ENCODE results near the gene AGTPBP1.
"Not testable (repeated sequence)": the region's sequence is repeated elsewhere in the genome, so short reads cannot be mapped to it uniquely, and the experiment has no call there.

AGTPBP1 gene

GRCh38 chr9:85741875-85742596 is at the start of gene AGTPBP1:
AGTPBP1 (minus strand) TSS chr9:85741954; CDS start chr9:85712533, 29,421 bp downstream.
- peak; percentile 92 for DNase-seq (ENCODE audit: low read depth)

GRCh38 chr9:85786116-85786515 is 44.4 kb upstream of the AGTPBP1 start:
- DNase-seq (ENCODE audit: low read depth), result not testable (repeated sequence)

GRCh38 chr9:85773844-85774243 is 32.1 kb upstream of the AGTPBP1 start:
- DNase-seq (ENCODE audit: low read depth), result not testable (repeated sequence)

- DNase-seq (ENCODE audit: low read depth), result not testable (repeated sequence)
Measured at GRCh38 chr9:85761802-85762201, 20.0 kb upstream of the AGTPBP1 start.

GRCh38 chr9:85757716-85758115 is 16.0 kb upstream of the AGTPBP1 start:
- not testable (repeated sequence) for DNase-seq (ENCODE audit: low read depth)

- not testable (repeated sequence) for DNase-seq (ENCODE audit: low read depth)
Measured at GRCh38 chr9:85756216-85756615, 14.5 kb upstream of the AGTPBP1 start.

- DNase-seq (ENCODE audit: low read depth), result no peak
Measured at GRCh38 chr9:85746309-85746708, 4.6 kb upstream of the AGTPBP1 start.

- no peak for DNase-seq (ENCODE audit: low read depth)
Measured at GRCh38 chr9:85745203-85745602, 3.4 kb upstream of the AGTPBP1 start.

- no peak for DNase-seq (ENCODE audit: low read depth)
Measured at GRCh38 chr9:85744480-85744879, 2.7 kb upstream of the AGTPBP1 start.

GRCh38 chr9:85743275-85744128 is 1.7 kb upstream of the AGTPBP1 start:
- no peak for DNase-seq (ENCODE audit: low read depth)

- no peak for DNase-seq (ENCODE audit: low read depth)
Measured at GRCh38 chr9:85742597-85742936, 813 bp upstream of the AGTPBP1 start.

- DNase-seq (ENCODE audit: low read depth), result peak; percentile 35
Measured at GRCh38 chr9:85741095-85741874, 469 bp downstream of the AGTPBP1 start.

- DNase-seq (ENCODE audit: low read depth), result no peak
Measured at GRCh38 chr9:85740787-85741094, 1.0 kb downstream of the AGTPBP1 start.

- DNase-seq (ENCODE audit: low read depth), result no peak
Measured at GRCh38 chr9:85738509-85738908, 3.2 kb downstream of the AGTPBP1 start.

- no peak for DNase-seq (ENCODE audit: low read depth)
Measured at GRCh38 chr9:85737671-85738070, 4.1 kb downstream of the AGTPBP1 start.

- no peak for DNase-seq (ENCODE audit: low read depth)
Measured at GRCh38 chr9:85730916-85731630, 10.7 kb downstream of the AGTPBP1 start.

- DNase-seq (ENCODE audit: low read depth), result no peak
Measured at GRCh38 chr9:85729882-85730281, 11.9 kb downstream of the AGTPBP1 start.

- DNase-seq (ENCODE audit: low read depth), result no peak
Measured at GRCh38 chr9:85727500-85727899, 14.3 kb downstream of the AGTPBP1 start.

- DNase-seq (ENCODE audit: low read depth), result no peak
Measured at GRCh38 chr9:85726737-85727136, 15.0 kb downstream of the AGTPBP1 start.

GRCh38 chr9:85723215-85723614 is 18.5 kb downstream of the AGTPBP1 start:
- DNase-seq (ENCODE audit: low read depth), result peak; percentile 21

GRCh38 chr9:85719411-85719810 is 22.3 kb downstream of the AGTPBP1 start:
- DNase-seq (ENCODE audit: low read depth), result not testable (repeated sequence)

GRCh38 chr9:85717818-85718217 is 23.9 kb downstream of the AGTPBP1 start:
- DNase-seq (ENCODE audit: low read depth), result not testable (repeated sequence)

Data from stimulated activated CD8-positive, alpha-beta memory T cell treated with anti-CD3 and anti-CD28 coated beads, Interleukin-7, amount 100 ng/mL, for 24 hours (primary cell).